HepG2 (cell line): ENCODE measurements around the gene NINL. TPM values are rescaled to one million over a fixed set of nuclear protein-coding genes. Genes with fewer than 3 reads are reported as not detected.
A peak's percentile ranks its signal among the peaks of the same experiment; 100 is the strongest.

ENCODE experiments used
- EEA1 ChIP-seq: sonication (generic); formaldehyde crosslinking; IDR thresholded peaks from 2 replicates; pipeline ENCODE4 v1.5.1; 2020; ENCODE audit warnings: mild to moderate bottlenecking, missing genetic modification reagents, borderline replicate concordance
- IKZF1 ChIP-seq: fragments of 450-650 bp; IDR thresholded peaks from 2 replicates; pipeline ENCODE4 v1.7.1; 2016
- NFIB ChIP-seq: sonication (generic); formaldehyde crosslinking; IDR thresholded peaks from 2 replicates; pipeline ENCODE4 v1.9.0; 2021; ENCODE audit warnings: missing genetic modification reagents, mild to moderate bottlenecking, borderline replicate concordance
- NR2C2 ChIP-seq: sonication (generic); formaldehyde crosslinking; IDR thresholded peaks from 2 replicates; pipeline ENCODE4 v1.4.0; 2020; ENCODE audit warnings: missing genetic modification reagents, mild to moderate bottlenecking, moderate library complexity, borderline replicate concordance
- REPIN1 ChIP-seq: sonication (generic); formaldehyde crosslinking; IDR thresholded peaks from 2 replicates; pipeline ENCODE4 v1.8.0; 2022; ENCODE audit warnings: missing genetic modification reagents, low read depth, mild to moderate bottlenecking, borderline replicate concordance
- SOX6 ChIP-seq, 2 experiments: fragments of 450-650 bp in 1 of 2; sonication (generic) in 1 of 2; formaldehyde crosslinking in 1 of 2; IDR thresholded peaks; 2 replicates each; pipeline versions ENCODE4 v1.4.0 to v1.6.1; 2017 to 2020; ENCODE audit warnings: antibody characterized with exemption in 1 of 2, mild to moderate bottlenecking in 1 of 2, missing genetic modification reagents in 1 of 2
- TBX3 ChIP-seq: fragments of 450-650 bp; IDR thresholded peaks from 2 replicates; pipeline ENCODE4 v1.6.1; 2017; ENCODE audit warnings: antibody characterized with exemption, mild to moderate bottlenecking, inconsistent platforms, borderline replicate concordance
- YY1 ChIP-seq: IDR thresholded peaks from 2 replicates; pipeline ENCODE4 v1.6.1; 2011; ENCODE audit warnings: low read length, low read depth, moderate library complexity, mild to moderate bottlenecking; ENCODE audit not compliant: insufficient read depth, insufficient replicate concordance
- ZNF224 ChIP-seq: sonication (generic); formaldehyde crosslinking; IDR thresholded peaks from 2 replicates; pipeline ENCODE4 v1.5.0; 2020; ENCODE audit warnings: mild to moderate bottlenecking, missing genetic modification reagents
- ZNF34 ChIP-seq: sonication (generic); formaldehyde crosslinking; IDR thresholded peaks from 2 replicates; pipeline ENCODE4 v1.4.0; 2020; ENCODE audit warnings: mild to moderate bottlenecking, missing genetic modification reagents, borderline replicate concordance
- ZNF569 ChIP-seq: sonication (generic); formaldehyde crosslinking; IDR thresholded peaks from 2 replicates; pipeline ENCODE4 v1.5.0; 2020; ENCODE audit warnings: mild to moderate bottlenecking, missing genetic modification reagents, moderate library complexity, borderline replicate concordance
- ZNF570 ChIP-seq: sonication (generic); formaldehyde crosslinking; IDR thresholded peaks from 2 replicates; pipeline ENCODE4 v1.4.0; 2020; ENCODE audit warnings: mild to moderate bottlenecking, missing genetic modification reagents, borderline replicate concordance
- polyA plus RNA-seq, 8 experiments: library from polyadenylated mRNA; depleted of rRNA in 3 of 8; stranded (reverse) in 7 of 8; unstranded in 1 of 8; fragments of >200 nt; fragmentation: Illumina TruSeq in 4 of 8; extraction: Trizol in 4 of 8; gene quantifications; 2 replicates each; pipeline versions ENCODE4 v1.2.1 to v1.2.3, GENCODE V29; 2011 to 2016; ENCODE audit warnings: low read depth in 4 of 8, missing spikeins in 1 of 8, mixed read lengths in 1 of 8; ENCODE audit not compliant: insufficient read depth in 1 of 8
- total RNA-seq, 5 experiments: library from RNA; depleted of rRNA; stranded (reverse); fragments of >200 nt; fragmentation: Illumina TruSeq; extraction: Trizol; gene quantifications; 2 replicates each; pipeline ENCODE4 v1.2.3, GENCODE V29; 2016; ENCODE audit warnings: low read depth in 1 of 5
- TF ChIP-seq, protein P1 (sequence below): sonication (generic); formaldehyde crosslinking; conservative IDR thresholded peaks from 2 replicates; pipeline ENCODE4 v1.8.0; 2022; ENCODE audit warnings: mild to moderate bottlenecking, moderate library complexity, missing genetic modification reagents
- TF ChIP-seq, protein P2 (sequence below): sonication (generic); formaldehyde crosslinking; IDR thresholded peaks from 2 replicates; pipeline ENCODE4 v1.8.0; 2022; ENCODE audit warnings: missing genetic modification reagents, mild to moderate bottlenecking, borderline replicate concordance
- TF ChIP-seq, protein P3 (sequence below): sonication (generic); formaldehyde crosslinking; IDR thresholded peaks from 2 replicates; pipeline ENCODE4 v1.4.0; 2020; ENCODE audit warnings: missing genetic modification reagents, borderline replicate concordance
- TF ChIP-seq, protein P4 (sequence below): sonication (generic); formaldehyde crosslinking; IDR thresholded peaks from 2 replicates; pipeline ENCODE4 v1.4.0; 2020; ENCODE audit warnings: low read depth, mild to moderate bottlenecking, missing genetic modification reagents

NINL gene
- total and polyA plus RNA-seq, 2 of the 13 experiments (the other 11 are each of a cell fraction or from before 2014, with no cell fraction given), result 32.3 to 34.3 TPM

DNA sequence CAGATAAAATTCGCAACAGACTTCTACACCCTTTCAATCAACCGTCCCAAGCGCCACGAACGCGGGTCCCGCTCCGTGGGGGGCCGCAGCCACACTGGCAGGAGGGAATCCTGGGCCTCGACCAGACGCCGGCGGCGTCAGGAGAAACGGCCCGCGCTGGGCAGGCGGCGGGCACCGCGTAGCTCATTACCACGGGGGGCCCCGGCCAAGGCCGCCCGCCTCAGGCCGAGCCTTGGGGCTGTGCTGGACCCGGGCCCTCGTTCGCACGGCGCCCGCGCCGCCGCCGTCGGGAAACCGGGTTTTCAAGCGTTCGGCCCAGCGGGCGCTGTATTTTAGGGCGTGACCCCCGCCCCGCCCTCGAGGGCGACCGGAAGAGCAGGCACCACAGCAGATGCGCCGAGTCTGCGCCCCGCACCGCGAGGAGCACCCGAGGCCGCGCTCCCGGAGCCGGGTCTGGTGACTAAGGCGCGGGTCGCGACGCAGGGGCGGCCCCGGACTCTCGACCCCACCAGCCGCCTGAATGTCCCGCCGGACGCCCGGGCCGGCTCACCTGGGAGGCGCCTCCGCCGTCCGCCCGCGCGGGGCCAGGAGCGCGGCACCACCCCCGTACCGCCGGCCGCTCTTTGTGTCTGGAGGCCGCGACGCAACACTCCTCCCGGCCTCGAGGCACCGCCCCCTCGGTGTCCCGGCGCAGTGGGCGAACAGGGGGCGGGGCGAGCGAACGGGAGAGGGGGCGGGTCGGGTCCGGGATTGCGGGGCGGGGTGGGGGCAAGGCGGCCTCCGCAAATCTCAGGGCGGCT lies at the start of gene NINL (continued):
- TF ChIP-seq, protein P1, sequence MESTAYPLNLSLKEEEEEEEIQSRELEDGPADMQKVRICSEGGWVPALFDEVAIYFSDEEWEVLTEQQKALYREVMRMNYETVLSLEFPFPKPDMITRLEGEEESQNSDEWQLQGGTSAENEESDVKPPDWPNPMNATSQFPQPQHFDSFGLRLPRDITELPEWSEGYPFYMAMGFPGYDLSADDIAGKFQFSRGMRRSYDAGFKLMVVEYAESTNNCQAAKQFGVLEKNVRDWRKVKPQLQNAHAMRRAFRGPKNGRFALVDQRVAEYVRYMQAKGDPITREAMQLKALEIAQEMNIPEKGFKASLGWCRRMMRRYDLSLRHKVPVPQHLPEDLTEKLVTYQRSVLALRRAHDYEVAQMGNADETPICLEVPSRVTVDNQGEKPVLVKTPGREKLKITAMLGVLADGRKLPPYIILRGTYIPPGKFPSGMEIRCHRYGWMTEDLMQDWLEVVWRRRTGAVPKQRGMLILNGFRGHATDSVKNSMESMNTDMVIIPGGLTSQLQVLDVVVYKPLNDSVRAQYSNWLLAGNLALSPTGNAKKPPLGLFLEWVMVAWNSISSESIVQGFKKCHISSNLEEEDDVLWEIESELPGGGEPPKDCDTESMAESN (CRISPR knock-in tag), result peak; percentile 44
- TF ChIP-seq YY1 (peak; percentile 52), TBX3 (no peak), ZNF34 (CRISPR knock-in tag) (no peak), IKZF1 (no peak), REPIN1 (peak; percentile 47), ZNF570 (CRISPR knock-in tag) (peak; percentile 78; the same call in 1 of the 2 replicates), ZNF569 (no peak), NR2C2 (CRISPR knock-in tag) (peak; percentile 84), SOX6 (IDR thresholded peaks at IDR 0.05) (no peak), SOX6 (CRISPR knock-in tag; IDR thresholded peaks at IDR 0.05) (no peak), EEA1 (CRISPR knock-in tag) (peak; percentile 89), ZNF224 (CRISPR knock-in tag) (no peak), NFIB (no peak)
- TF ChIP-seq, protein P2, sequence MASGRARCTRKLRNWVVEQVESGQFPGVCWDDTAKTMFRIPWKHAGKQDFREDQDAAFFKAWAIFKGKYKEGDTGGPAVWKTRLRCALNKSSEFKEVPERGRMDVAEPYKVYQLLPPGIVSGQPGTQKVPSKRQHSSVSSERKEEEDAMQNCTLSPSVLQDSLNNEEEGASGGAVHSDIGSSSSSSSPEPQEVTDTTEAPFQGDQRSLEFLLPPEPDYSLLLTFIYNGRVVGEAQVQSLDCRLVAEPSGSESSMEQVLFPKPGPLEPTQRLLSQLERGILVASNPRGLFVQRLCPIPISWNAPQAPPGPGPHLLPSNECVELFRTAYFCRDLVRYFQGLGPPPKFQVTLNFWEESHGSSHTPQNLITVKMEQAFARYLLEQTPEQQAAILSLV (CRISPR knock-in tag), result no peak; the same call in 1 of the 2 replicates
- TF ChIP-seq, protein P3, sequence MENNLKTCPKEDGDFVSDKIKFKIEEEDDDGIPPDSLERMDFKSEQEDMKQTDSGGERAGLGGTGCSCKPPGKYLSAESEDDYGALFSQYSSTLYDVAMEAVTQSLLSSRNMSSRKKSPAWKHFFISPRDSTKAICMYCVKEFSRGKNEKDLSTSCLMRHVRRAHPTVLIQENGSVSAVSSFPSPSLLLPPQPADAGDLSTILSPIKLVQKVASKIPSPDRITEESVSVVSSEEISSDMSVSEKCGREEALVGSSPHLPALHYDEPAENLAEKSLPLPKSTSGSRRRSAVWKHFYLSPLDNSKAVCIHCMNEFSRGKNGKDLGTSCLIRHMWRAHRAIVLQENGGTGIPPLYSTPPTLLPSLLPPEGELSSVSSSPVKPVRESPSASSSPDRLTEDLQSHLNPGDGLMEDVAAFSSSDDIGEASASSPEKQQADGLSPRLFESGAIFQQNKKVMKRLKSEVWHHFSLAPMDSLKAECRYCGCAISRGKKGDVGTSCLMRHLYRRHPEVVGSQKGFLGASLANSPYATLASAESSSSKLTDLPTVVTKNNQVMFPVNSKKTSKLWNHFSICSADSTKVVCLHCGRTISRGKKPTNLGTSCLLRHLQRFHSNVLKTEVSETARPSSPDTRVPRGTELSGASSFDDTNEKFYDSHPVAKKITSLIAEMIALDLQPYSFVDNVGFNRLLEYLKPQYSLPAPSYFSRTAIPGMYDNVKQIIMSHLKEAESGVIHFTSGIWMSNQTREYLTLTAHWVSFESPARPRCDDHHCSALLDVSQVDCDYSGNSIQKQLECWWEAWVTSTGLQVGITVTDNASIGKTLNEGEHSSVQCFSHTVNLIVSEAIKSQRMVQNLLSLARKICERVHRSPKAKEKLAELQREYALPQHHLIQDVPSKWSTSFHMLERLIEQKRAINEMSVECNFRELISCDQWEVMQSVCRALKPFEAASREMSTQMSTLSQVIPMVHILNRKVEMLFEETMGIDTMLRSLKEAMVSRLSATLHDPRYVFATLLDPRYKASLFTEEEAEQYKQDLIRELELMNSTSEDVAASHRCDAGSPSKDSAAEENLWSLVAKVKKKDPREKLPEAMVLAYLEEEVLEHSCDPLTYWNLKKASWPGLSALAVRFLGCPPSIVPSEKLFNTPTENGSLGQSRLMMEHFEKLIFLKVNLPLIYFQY (CRISPR knock-in tag), result peak; percentile 80; the same call in 1 of the 2 replicates
- TF ChIP-seq, protein P4, sequence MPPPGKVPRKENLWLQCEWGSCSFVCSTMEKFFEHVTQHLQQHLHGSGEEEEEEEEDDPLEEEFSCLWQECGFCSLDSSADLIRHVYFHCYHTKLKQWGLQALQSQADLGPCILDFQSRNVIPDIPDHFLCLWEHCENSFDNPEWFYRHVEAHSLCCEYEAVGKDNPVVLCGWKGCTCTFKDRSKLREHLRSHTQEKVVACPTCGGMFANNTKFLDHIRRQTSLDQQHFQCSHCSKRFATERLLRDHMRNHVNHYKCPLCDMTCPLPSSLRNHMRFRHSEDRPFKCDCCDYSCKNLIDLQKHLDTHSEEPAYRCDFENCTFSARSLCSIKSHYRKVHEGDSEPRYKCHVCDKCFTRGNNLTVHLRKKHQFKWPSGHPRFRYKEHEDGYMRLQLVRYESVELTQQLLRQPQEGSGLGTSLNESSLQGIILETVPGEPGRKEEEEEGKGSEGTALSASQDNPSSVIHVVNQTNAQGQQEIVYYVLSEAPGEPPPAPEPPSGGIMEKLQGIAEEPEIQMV (CRISPR knock-in tag), result no peak
